ENCODE measurements around the gene FBXO24.

FBXO24 gene

GRCh38 chr7:100632951-100633717 lies 47.0 kb downstream of the FBXO24 start (continued):
- TF ChIP-seq ZBTB26 (tag by site-specific recombination; optimal IDR thresholded peaks at IDR 0.05) (peak; percentile 76), ZNF311 (tag by site-specific recombination; IDR thresholded peaks at IDR 0.05; ENCODE audit: borderline replicate concordance) (no peak), KLF9 (tag by site-specific recombination; IDR thresholded peaks at IDR 0.05; ENCODE audit: low read depth) (peak; percentile 28; the same call in 1 of the 2 replicates), ZNF585B (tag by site-specific recombination; IDR thresholded peaks at IDR 0.05) (no peak), ZFHX2 (tag by site-specific recombination; conservative IDR thresholded peaks at IDR 0.05) (0 out of 2 replicates have a peak, but pooled peaks have one; percentile 19), ZBTB10 (tag by site-specific recombination; IDR thresholded peaks at IDR 0.05) (peak; percentile 70), SP2 (tag by site-specific recombination; IDR thresholded peaks at IDR 0.05) (0 out of 2 replicates have a peak, but pooled peaks have one; percentile 12), ZNF302 (tag by site-specific recombination; IDR thresholded peaks at IDR 0.05; ENCODE audit: low read depth) (no peak), KLF1 (tag by site-specific recombination; IDR thresholded peaks at IDR 0.05) (0 out of 2 replicates have a peak, but pooled peaks have one; percentile 12), ZNF423 (tag by site-specific recombination; IDR thresholded peaks at IDR 0.05) (peak; percentile 48; the same call in 1 of the 2 replicates), GLIS1 (tag by site-specific recombination; IDR thresholded peaks at IDR 0.05) (0 out of 2 replicates have a peak, but pooled peaks have one; percentile 8), CTCF (tag by site-specific recombination; IDR thresholded peaks at IDR 0.05) (peak; percentile 68), ZIC2 (tag by site-specific recombination; IDR thresholded peaks at IDR 0.05) (0 out of 2 replicates have a peak, but pooled peaks have one; percentile 16), ZBTB8A (tag by site-specific recombination; IDR thresholded peaks at IDR 0.05) (peak; percentile 38; the same call in 1 of the 2 replicates)

GRCh38 chr7:100639995-100640516 lies 53.9 kb downstream of the FBXO24 start:
- Histone ChIP-seq H3K4me1 (ENCODE audit: control insufficient read depth, insufficient read depth, low read length) (no peaks in the 10 kb centered on the region), H3K9me3 (ENCODE audit: control insufficient read depth, insufficient read depth, low read depth, low read length) (no peaks in the 10 kb centered on the region), H3K4me3 (ENCODE audit: low read depth, low read length) (no peak overlapping the region), H3K27ac (ENCODE audit: extremely low read depth, low read depth, low read length) (no peak overlapping the region), H3K36me3 (ENCODE audit: control insufficient read depth in 2 of 2, insufficient read depth in 1 of 2, low read length in 2 of 2) (no peaks in the 10 kb centered on the region)
- TF ChIP-seq PBX3 (CRISPR knock-in tag; IDR thresholded peaks at IDR 0.05) = no peak
- TF ChIP-seq ZNF133 (tag by site-specific recombination; IDR thresholded peaks at IDR 0.05) = no peak
- no peak for TF ChIP-seq ZNF600 (tag by site-specific recombination; IDR thresholded peaks at IDR 0.05)
- no peak for TF ChIP-seq ZNF23 (tag by site-specific recombination; IDR thresholded peaks at IDR 0.05; ENCODE audit: borderline replicate concordance)
- TF ChIP-seq PRDM4 (tag by site-specific recombination; IDR thresholded peaks at IDR 0.05) = no peak
- TF ChIP-seq GLI4 (tag by site-specific recombination; IDR thresholded peaks at IDR 0.05) = 0 out of 2 replicates have a peak, but pooled peaks have one; percentile 43
- ChIA-PET POLR2A (interaction anchor here (2.5 kb wide), 1 partner anchor 54 kb away, joined by 8 read pairs; the partner anchor contains the start of genes FBXO24 and LRCH4), CTCF (interaction anchor here (0.6 to 0.7 kb wide), 2 partner anchors 10 to 171 kb away, joined by 3 read pairs; no protein-coding TSS in a partner anchor)
